ENCODE results near the gene ATP10A.

Gene ATP10A

GRCh38 chr15:25724899-25725298, 138.2 kb downstream of the ATP10A start:
- no peak for FAIRE-seq
- no peak for DNase-seq (ENCODE audit: low spot score)

GRCh38 chr15:25721605-25721955, 141.5 kb downstream of the ATP10A start:
- DNase-seq (ENCODE audit: low spot score) (no peak), FAIRE-seq (no peak)

GRCh38 chr15:25719101-25719985, 143.8 kb downstream of the ATP10A start:
- FAIRE-seq (no peak), DNase-seq (ENCODE audit: low spot score) (no peak)

- no peak for DNase-seq (ENCODE audit: low spot score)
- no peak for FAIRE-seq
Observed at GRCh38 chr15:25718597-25718996, 144.5 kb downstream of the ATP10A start.

GRCh38 chr15:25718169-25718536, 145.0 kb downstream of the ATP10A start:
- DNase-seq (ENCODE audit: low spot score): no peak
- FAIRE-seq: no peak

GRCh38 chr15:25717457-25718168, 145.5 kb downstream of the ATP10A start:
- no peak for FAIRE-seq
- no peak for DNase-seq (ENCODE audit: low spot score)

GRCh38 chr15:25717127-25717456, 146.0 kb downstream of the ATP10A start:
- FAIRE-seq (no peak), DNase-seq (ENCODE audit: low spot score) (no peak)

- no peak for FAIRE-seq
- no peak for DNase-seq (ENCODE audit: low spot score)
Observed at GRCh38 chr15:25716414-25717126, 146.6 kb downstream of the ATP10A start.

GRCh38 chr15:25715536-25716413, 147.4 kb downstream of the ATP10A start:
- FAIRE-seq: no peak
- no peak for DNase-seq (ENCODE audit: low spot score)

GRCh38 chr15:25714538-25714840, 148.6 kb downstream of the ATP10A start:
- no peak for FAIRE-seq
- DNase-seq (ENCODE audit: low spot score): no peak

GRCh38 chr15:25713736-25714537, 149.2 kb downstream of the ATP10A start:
- FAIRE-seq: no peak

GRCh38 chr15:25712961-25713355, 150.2 kb downstream of the ATP10A start:
- no peak for FAIRE-seq
- DNase-seq (ENCODE audit: low spot score): no peak

More at GRCh38 chr15:25713736-25714537, 149.2 kb downstream of the ATP10A start:
- DNase-seq (ENCODE audit: low spot score): no peak

GRCh38 chr15:25712192-25712960, 150.8 kb downstream of the ATP10A start:
- DNase-seq (ENCODE audit: low spot score) (no peak), FAIRE-seq (no peak)

GRCh38 chr15:25711691-25712090, 151.4 kb downstream of the ATP10A start:
- no peak for FAIRE-seq
- DNase-seq (ENCODE audit: low spot score): no peak

- no peak for DNase-seq (ENCODE audit: low spot score)
- no peak for FAIRE-seq
Observed at GRCh38 chr15:25711164-25711563, 152.0 kb downstream of the ATP10A start.

- peak; percentile 7 for DNase-seq (ENCODE audit: low spot score)
- FAIRE-seq: no peak
Observed at GRCh38 chr15:25710184-25710583, 152.9 kb downstream of the ATP10A start.

GRCh38 chr15:25709437-25710159, 153.5 kb downstream of the ATP10A start:
- no peak for FAIRE-seq

GRCh38 chr15:25708391-25708790, 154.7 kb downstream of the ATP10A start:
- no peak for FAIRE-seq
- DNase-seq (ENCODE audit: low spot score): no peak

More at GRCh38 chr15:25709437-25710159, 153.5 kb downstream of the ATP10A start:
- DNase-seq (ENCODE audit: low spot score): no peak

Measured in RCC 7860 (cell line).